Endothelial cell of umbilical vein (primary cell): ENCODE data around the gene HMGB3. TPM values are rescaled to one million over a fixed set of nuclear protein-coding genes. Genes with fewer than 3 reads are reported as not detected.

ENCODE experiments used
- BruUV-seq: library from RNA; stranded (reverse); fragments of 400-500 nt; replicated peaks from 2 replicates; lab custom pipeline; 2021; lab: Mats Ljungman, UMichigan
- CTCF ChIA-PET: fragments of 300-600, 350-600 bp; sonication (Branson Sonifier 250); formaldehyde crosslinking; loops from one replicate; lab custom pipeline; 2021; ENCODE audit warnings: antibody characterized with exemption, inconsistent platforms; lab: Charles Lee
- POLR2A ChIA-PET: fragments of 300-600, 350-600 bp; sonication (Branson Sonifier 250); formaldehyde crosslinking; loops from one replicate; lab custom pipeline; 2021; ENCODE audit warnings: antibody characterized with exemption, inconsistent platforms; lab: Charles Lee
- DNase-seq: peaks from one replicate; pipeline ENCODE4 v3.0.0-alpha.2; 2011; ENCODE audit warnings: low read depth, low spot score
- FAIRE-seq: peaks from 2 replicates; lab custom pipeline; 2011; peaks lifted over from hg19 to GRCh38; lab: Jason Lieb, UNC
- H2AFZ ChIP-seq: 2 replicates; pipeline ENCODE4 v1.6.0; 2012; ENCODE audit warnings: low read depth, low read length, control low read depth, inconsistent platforms
- H3K27ac ChIP-seq: 2 replicates; pipeline ENCODE4 v1.5.1; 2011; ENCODE audit warnings: low read depth, mild to moderate bottlenecking, control low read depth, low read length, moderate library complexity; ENCODE audit not compliant: insufficient read depth
- H3K27me3 ChIP-seq, 2 experiments: 2 replicates each; pipeline versions ENCODE4 v1.6.0 to v1.6.1; 2011; ENCODE audit warnings: low read length in 2 of 2, mixed read lengths in 1 of 2; ENCODE audit not compliant: control insufficient read depth in 2 of 2, insufficient read depth in 2 of 2
- H3K36me3 ChIP-seq, 2 experiments: 2 replicates in 1 of 2; 3 replicates in 1 of 2; pipeline ENCODE4 v1.5.1; 2011; ENCODE audit warnings: low read length in 2 of 2, mild to moderate bottlenecking in 1 of 2, moderate library complexity in 1 of 2; ENCODE audit not compliant: control insufficient read depth in 2 of 2, insufficient read depth in 2 of 2; ENCODE audit errors: extremely low read depth in 1 of 2
- H3K4me1 ChIP-seq: 3 replicates; pipeline ENCODE4 v1.5.1; 2011; ENCODE audit warnings: mild to moderate bottlenecking, low read length; ENCODE audit not compliant: control insufficient read depth, insufficient read depth; ENCODE audit errors: extremely low read depth
- H3K4me2 ChIP-seq: 2 replicates; pipeline ENCODE4 v1.6.1; 2011; ENCODE audit warnings: low read length, control low read depth, mixed read lengths; ENCODE audit not compliant: insufficient read depth
- H3K4me3 ChIP-seq, 3 experiments: fragments of 200-600 bp in 1 of 3; sonication (generic), shearing (Covaris generic) in 1 of 3; replicated peaks in 1 of 3; 2 replicates each; pipeline ENCODE4 v1.5.1; 2011 to 2016; ENCODE audit warnings: control low read depth in 3 of 3, low read length in 3 of 3, mild to moderate bottlenecking in 2 of 3, inconsistent platforms in 1 of 3, low read depth in 1 of 3, moderate library complexity in 1 of 3; ENCODE audit not compliant: insufficient read depth in 1 of 3
- H3K79me2 ChIP-seq: 2 replicates; pipeline ENCODE4 v1.6.0; 2012; ENCODE audit warnings: low read length, inconsistent platforms; ENCODE audit not compliant: control insufficient read depth, insufficient read depth
- H3K9ac ChIP-seq: replicated peaks from 2 replicates; pipeline ENCODE3; 2011; ENCODE audit warnings: low read length, control low read depth; ENCODE audit not compliant: insufficient read depth; ENCODE audit errors: extremely low read depth
- H3K9me1 ChIP-seq: replicated peaks from 3 replicates; pipeline ENCODE4 v1.6.0; 2011; ENCODE audit warnings: mild to moderate bottlenecking, low read length; ENCODE audit not compliant: control insufficient read depth, insufficient read depth; ENCODE audit errors: extremely low read depth
- H3K9me3 ChIP-seq: replicated peaks from 2 replicates; pipeline ENCODE4 v1.5.1; 2012; ENCODE audit warnings: low read length, inconsistent platforms; ENCODE audit not compliant: control insufficient read depth, insufficient read depth
- H4K20me1 ChIP-seq: replicated peaks from 2 replicates; pipeline ENCODE3; 2011; ENCODE audit warnings: mild to moderate bottlenecking, low read length; ENCODE audit not compliant: control insufficient read depth, insufficient read depth; ENCODE audit errors: extremely low read depth
- EZH2 ChIP-seq: IDR thresholded peaks from 2 replicates; pipeline ENCODE4 v1.6.1; 2012; ENCODE audit warnings: borderline replicate concordance, low read depth, mild to moderate bottlenecking, moderate library complexity, low read length, inconsistent platforms; ENCODE audit not compliant: severe bottlenecking
- FOS ChIP-seq: IDR thresholded peaks from 2 replicates; pipeline ENCODE4 v1.6.1; 2011; ENCODE audit warnings: mild to moderate bottlenecking, low read length, moderate library complexity, borderline replicate concordance; ENCODE audit not compliant: insufficient read depth
- GATA2 ChIP-seq: IDR thresholded peaks from 2 replicates; pipeline ENCODE4 v1.7.0; 2011; ENCODE audit warnings: low read depth, mild to moderate bottlenecking, moderate library complexity, mixed read lengths, low read length; ENCODE audit not compliant: insufficient read length, insufficient read depth
- JUN ChIP-seq: IDR thresholded peaks from 2 replicates; pipeline ENCODE4 v1.6.1; 2011; ENCODE audit warnings: borderline replicate concordance, low read depth; ENCODE audit not compliant: insufficient read length, insufficient read depth
- MAX ChIP-seq: IDR thresholded peaks from 2 replicates; pipeline ENCODE4 v1.6.1; 2011; ENCODE audit not compliant: insufficient read depth, insufficient read length
- MYC ChIP-seq: IDR thresholded peaks from one replicate; pipeline ENCODE4 v1.6.1; 2011; ENCODE audit warnings: mild to moderate bottlenecking, low read depth, low read length
- POLR2AphosphoS5 ChIP-seq: IDR thresholded peaks from 2 replicates; pipeline ENCODE4 v1.6.1; 2012; ENCODE audit warnings: low read depth, mild to moderate bottlenecking, control low read depth, low read length, moderate library complexity; ENCODE audit not compliant: insufficient read depth
- dilution Hi-C: fragments of 300-500 bp; cut with MboI; formaldehyde crosslinking; loops from one replicate; pipeline ENCODE4 v1.15.0; 2019; ENCODE audit warnings: low sequenced_read_pairs; ENCODE audit not compliant: extremely low pct_ligation_motif_present
- intact Hi-C: fragments of 100-400 bp; cut with micrococcal nuclease; formaldehyde crosslinking; loops from one replicate; pipeline ENCODE4 v1.10.0; 2022
- polyA plus RNA-seq, 4 experiments: library from polyadenylated mRNA; depleted of rRNA in 3 of 4; stranded (reverse) in 3 of 4; unstranded in 1 of 4; fragments of >200 nt; gene quantifications; 2 replicates each; pipeline versions ENCODE4 v1.2.1 to v1.2.3, GENCODE V29; 2011 to 2012; ENCODE audit warnings: missing spikeins in 1 of 4
- total RNA-seq: library from RNA; stranded (reverse); gene quantifications from 2 replicates; pipeline ENCODE4 v1.2.3, GENCODE V29; 2021

HMGB3 gene
- total and polyA plus RNA-seq, 2 donors (not counting 3 experiments of a cell fraction or from before 2014, with no cell fraction given) = 13.7 to 124 TPM

GRCh38 chrX:150982235-150982787 lies 824 bp upstream of the HMGB3 start:
- Histone ChIP-seq H3K9ac (peak overlapping the region; percentile 71), H3K9me1 (no peaks in the 10 kb centered on the region), H3K4me1 (peaks cover 7% of the 10 kb centered on the region), H3K27me3 (no peaks in the 10 kb centered on the region), H3K36me3 (peaks cover 0 to 1% of the 10 kb centered on the region in 2 experiments), H3K27ac (peak overlapping the region; percentile 53), H3K4me2 (peak overlapping the region; percentile 72), H3K9me3 (no peaks in the 10 kb centered on the region), H2AFZ (peak overlapping the region; percentile 93), H3K79me2 (peaks cover 16% of the 10 kb centered on the region), H3K4me3 (peak overlapping the region; percentile 52 to 65 (median 53)), H4K20me1 (no peaks in the 10 kb centered on the region)
- TF ChIP-seq MYC (no peak), EZH2 (no peak), MAX (no peak), POLR2AphosphoS5 (no peak), GATA2 (no peak), FOS (no peak), JUN (no peak)
- no peak for DNase-seq
- dilution Hi-C loops = no loop called here
- ChIA-PET CTCF (interaction anchor here (1.2 kb wide), 1 partner anchor 210 kb away, joined by 4 read pairs; no protein-coding TSS in a partner anchor), POLR2A (no interaction called here)
- FAIRE-seq = no peak
- BruUV-seq = no TSS peak
- intact Hi-C loops = loop anchor here (2.0 to 5.0 kb wide), 2 partner anchors 100 to 414 kb away; partner anchors contain the start of gene VMA21
